ENCODE data around the gene AP2M1.
"Not testable (repeated sequence)": the region's sequence is repeated elsewhere in the genome, so short reads cannot be mapped to it uniquely, and the experiment has no call there.

Gene AP2M1

DNA sequence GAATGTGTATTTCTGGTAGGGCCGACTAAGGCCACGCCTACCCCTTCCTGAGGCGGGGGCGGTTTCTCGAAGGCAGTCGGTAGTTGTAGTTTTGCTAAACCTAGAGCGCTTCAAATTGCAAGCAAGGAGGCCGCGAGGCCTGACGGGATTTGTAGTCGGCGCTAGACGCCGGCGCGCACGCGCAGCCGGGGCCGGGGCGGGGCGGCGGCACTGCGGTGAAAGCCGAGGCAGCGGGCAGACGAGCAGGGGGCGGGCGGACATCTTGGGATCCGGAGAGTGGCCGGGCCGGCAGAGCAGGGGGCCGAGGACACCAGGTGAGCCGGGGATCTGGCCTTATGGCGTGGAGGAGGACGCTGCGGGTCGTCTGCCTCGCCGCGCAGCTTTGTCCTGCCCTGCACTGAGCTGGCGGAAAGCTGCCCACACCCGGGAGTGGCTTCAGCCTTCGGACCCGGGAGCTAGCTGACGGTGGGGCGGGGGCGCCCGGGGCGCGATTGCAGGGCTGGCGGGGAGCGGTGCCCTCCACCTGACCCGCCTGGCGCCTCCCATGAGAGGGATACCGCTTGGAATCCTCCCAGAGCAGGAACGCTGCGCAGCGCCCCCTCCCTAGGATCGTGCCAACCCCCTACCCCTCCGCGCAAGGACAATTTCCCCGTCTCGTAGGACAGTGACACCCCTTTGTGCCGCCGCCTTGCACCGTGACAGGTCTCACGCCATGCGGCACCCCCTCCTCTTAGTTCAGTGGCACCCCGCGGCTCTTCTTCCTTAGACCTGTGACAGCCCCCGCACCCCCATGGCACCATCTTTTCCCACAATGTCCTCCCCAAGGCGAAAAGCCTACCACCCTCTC is at the start of gene AP2M1:
Gene AP2M1, plus strand, starts transcription at position 210 of the 847 bp plus-strand sequence. CDS start 2,139 bp downstream, outside the sequence.
- peak; percentile 100 for DNase-seq

DNA sequence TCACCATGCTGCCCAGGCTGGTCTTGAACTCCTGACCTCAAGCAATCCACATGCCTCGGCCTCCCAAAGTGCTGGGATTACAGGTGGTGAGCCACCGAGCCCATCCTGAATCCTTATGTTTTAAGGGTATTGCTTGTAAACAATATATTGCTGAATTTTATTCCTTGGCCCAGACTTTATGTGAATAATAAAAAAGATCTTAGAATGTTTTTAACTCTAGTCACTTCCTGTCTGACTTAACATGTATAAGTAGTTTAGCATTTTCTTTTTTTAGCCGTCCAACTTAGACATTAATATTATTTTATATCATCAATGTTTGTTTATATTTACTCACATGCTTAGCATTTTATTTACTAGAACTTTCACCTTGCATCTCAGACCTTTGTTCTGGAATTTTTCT is 48.6 kb upstream of the AP2M1 start:
- no peak for DNase-seq

DNA sequence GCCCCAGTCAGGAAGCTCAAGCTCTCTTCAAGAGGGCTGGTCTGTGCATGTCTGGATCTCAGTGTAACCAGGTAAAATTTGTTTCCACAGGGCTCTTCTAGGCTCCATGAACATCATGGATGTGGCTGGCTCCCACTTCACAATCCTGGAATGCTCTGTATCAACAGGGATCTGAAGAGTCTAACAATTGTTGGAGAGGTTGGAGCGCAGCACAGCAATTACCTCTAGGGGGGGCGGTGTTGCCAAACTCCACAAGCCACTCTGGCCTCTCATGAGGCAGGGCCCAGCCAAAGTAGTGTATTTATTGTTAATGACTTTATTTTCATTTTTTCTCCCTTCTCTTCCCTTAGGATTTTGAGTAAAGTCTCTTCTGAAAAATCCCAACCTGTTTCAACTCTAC is 45.6 kb upstream of the AP2M1 start:
- peak; percentile 58 for DNase-seq

DNA sequence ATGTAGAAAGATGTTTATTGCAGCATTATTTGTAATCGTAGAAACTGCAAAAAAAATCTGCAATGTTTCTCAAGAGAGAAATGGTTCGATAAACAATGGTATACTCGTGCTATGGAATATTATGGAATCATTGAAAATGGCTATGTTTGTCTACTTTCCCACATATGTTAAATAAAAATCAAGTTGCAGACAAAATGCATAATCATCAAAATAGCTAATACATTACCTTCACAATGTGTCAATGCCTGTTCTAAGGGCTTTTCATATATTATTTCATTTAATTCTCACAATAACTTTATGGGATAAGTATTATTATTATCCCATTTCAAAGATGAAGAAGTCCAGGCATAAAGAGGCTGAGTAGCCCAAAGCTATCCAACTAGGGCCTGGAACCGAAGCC is 41.7 kb upstream of the AP2M1 start:
- DNase-seq: no peak

DNA sequence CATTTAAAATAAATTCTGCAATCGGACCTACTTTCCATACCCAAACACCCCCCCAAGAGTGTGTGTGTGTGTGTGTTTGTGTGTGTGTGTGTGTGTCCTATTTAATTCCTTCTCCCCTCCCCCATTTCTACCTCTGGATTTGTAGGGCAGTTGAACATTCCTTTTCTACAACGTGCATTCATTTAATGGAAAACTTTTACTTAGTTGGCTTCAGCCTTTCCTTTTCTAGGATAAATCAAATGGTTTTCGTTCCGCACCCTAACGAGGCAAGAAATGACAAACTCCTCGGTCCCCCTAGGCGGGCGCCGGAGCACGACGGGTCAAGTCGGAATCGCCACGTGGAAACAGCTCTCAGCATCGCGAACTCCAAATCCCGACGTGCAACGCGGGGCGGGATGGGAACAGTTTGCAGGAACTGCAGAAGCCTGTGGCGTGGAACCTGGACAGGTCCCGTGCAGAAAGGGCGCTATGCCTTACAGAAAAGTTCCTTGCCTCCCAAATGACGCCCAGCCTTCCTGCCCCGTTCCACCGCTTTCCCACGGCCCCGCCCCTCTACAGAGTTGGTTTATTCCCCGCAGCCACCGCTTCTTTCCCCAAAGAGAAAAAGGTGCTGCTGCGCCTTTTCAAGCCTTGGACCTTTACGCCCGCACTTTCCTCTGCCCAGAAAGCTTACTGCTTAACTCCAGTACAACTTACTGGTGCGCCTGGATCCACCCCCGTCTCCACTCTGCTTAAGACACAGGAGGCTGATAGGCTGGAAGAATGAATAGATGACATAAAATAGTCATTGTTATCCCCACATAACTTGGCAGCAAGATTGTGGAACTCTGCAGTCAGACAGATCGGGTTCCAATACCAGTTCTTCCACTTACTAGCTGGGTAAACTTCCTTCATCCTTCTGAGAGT is 40.6 kb upstream of the AP2M1 start:
- DNase-seq: peak; percentile 84

DNA sequence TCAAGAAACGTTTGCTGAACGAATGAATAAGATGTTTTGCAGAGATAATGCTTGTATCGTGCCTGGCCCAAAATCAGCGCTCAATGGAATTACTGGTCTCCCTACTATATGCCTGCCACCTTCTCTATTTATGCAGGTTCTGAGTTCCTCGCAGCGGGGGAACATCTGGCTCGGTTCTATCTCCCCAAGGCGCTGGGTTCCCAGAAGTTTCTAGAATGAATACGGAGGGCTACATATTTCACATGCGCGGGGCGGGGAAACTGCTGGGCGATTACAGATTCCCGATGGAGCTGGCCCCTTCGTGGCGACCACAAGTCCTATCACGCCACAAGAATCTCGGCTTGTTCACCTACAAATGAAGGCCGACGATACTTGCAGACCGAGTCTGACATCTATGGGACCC is 39.9 kb upstream of the AP2M1 start:
- peak; percentile 72 for DNase-seq

DNA sequence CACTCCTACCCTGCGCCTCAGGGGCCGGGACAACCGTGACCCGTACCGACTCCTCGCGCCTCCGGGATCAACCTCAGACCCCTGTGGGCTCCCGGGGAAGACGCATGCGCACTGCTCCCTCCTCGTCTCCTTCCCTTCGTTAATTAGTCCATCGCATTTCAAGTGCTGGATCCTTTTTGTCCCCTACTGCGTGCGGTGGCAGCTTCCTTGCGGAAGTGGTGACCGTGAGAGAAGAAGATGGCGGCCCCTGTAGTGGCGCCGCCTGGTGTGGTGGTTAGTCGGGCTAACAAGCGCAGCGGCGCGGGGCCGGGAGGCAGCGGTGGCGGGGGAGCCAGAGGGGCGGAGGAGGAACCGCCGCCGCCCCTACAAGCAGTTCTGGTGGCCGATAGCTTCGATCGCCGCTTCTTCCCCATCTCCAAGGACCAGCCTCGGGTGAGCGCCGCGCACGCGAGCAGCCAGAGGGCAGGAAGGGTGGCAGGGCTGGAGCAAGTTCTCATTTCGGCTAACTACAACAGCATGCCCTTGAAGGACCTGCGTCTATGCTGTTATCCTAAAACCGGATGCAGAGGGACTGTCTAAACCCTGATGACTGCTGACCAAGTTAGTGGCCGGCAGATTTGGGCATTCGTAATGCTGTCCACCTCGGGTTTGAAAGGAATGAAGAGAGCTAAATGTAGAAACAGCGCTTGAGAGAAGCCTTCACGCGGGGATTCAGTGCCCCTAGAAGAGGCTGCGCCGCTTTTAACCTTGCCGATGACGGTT is 39.3 kb upstream of the AP2M1 start, which contains the start of gene EIF2B5:
Gene EIF2B5, plus strand, starts transcription at position 210 of the 762 bp plus-strand sequence. Its CDS starts 28 bp downstream, at position 238.
- DNase-seq: peak; percentile 96

DNA sequence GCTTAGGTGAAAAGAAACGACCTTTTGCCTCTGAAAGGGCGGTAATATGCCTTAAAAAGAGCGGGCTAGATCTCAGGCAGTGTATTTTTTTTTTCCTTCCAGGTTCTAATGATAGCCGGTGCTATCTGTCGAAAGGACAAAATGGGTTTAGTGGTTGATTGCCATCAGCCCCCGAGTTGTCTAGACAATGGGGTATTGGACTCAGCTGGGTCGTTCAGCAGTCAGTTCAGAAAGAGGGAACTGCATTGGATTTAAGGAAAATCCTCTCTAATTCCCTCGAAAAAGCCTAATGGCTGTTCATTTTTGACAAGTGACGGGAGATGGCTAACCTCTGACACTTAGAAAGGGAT is 38.8 kb upstream of the AP2M1 start:
- no peak for DNase-seq

DNA sequence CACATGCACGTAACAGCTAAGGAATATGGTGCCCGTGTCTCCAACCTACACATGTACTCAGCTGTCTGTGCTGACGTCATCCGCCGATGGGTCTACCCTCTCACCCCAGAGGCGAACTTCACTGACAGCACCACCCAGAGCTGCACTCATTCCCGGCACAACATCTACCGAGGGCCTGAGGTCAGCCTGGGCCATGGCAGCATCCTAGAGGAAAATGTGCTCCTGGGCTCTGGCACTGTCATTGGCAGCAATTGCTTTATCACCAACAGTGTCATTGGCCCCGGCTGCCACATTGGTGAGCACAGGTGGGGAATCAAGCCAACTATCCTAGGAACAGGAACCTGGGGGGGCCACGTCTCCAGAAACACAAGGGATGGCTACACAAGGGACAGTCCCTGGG is 34.2 kb upstream of the AP2M1 start:
- no peak for DNase-seq

DNA sequence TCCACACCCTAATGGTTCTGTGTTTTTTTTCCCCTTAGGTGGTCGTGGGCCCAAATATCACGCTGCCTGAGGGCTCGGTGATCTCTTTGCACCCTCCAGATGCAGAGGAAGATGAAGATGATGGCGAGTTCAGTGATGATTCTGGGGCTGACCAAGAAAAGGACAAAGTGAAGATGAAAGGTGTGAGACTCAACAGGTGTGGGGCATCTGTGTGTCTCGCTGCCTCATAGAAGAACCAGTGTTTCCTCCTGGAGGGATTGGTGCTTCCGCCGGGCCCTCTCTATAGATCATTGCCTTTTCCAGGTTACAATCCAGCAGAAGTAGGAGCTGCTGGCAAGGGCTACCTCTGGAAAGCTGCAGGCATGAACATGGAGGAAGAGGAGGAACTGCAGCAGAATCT is 32.5 kb upstream of the AP2M1 start:
- DNase-seq: no peak

DNA sequence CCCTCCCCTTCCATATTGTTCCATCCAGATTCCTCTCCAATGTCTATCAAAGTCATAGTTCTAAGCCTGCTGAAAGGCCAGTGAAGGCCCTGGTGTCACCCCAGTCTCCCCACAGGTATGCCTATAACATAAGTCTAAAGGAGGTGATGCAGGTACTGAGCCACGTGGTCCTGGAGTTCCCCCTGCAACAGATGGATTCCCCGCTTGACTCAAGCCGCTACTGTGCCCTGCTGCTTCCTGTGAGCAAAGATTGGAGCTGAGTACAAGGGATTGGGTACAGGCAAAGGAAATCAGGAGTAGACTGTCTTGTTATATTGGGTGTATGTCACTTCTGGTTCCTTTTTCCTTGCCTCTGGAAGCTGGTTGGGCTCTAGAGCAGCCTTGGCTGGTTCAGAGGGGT is 31.3 kb upstream of the AP2M1 start:
- DNase-seq: no peak

DNA sequence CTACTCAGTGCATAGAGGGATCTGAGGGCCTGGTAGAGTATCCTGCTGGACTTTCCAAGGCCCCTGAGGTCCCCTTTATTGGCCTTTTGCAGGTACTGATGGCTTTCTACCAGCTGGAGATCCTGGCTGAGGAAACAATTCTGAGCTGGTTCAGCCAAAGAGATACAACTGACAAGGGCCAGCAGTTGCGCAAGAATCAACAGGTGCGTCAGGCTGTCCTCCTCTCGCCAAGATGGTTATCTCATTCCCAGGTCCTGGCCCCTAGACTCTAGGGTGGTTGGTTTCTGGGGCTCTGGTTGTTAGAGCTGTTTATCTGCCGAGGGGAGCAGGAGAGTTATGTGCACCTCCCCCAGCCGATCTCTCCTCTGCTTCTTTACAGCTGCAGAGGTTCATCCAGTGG is 30.1 kb upstream of the AP2M1 start:
- DNase-seq: no peak

DNA sequence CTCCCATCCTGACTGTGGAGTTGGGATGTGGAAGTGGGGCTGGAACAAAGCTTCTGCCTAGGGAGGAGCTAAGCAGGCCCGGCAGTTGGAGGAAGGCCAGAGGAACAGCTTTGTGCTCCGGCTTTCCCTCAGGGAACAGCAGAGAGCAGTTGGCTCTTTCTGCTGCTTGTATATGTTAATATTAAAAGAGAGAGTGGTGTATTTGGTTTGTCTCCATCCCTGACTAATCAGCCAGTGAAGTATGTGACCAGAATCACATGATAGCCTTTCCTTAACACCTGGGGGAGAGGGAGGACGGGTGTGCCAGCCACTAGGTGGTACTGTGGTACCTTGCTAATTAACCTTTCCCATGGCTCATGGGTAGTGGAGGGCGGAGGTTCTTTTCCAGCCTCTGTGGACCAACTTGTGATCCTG is 29.5 kb upstream of the AP2M1 start:
- DNase-seq: peak; percentile 67

DNA sequence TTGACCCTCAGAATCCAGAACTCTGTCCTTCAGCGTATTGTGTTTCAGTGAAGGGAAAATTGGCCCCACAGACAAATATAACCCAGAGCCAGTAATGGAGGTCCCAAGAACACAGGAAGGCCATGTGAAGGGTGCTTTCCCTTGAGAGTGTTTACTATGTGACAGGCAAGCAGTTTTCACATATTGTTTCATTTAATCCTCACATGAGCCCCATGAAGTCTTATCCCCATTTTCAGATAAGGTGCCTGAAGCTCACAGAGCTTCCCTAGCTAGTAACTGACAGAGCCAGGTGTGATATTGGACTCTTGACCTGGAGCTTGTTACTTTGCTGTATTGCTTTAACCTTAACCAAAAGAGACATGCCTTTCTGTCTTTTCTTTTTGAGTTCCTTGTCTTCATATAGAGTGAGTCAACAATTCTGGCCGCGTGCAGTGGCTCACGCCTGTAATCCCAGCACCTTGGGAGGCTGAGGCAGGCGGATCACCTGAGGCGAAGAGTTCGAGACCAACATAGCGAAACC is 28.8 kb upstream of the AP2M1 start:
- no peak for DNase-seq

DNA sequence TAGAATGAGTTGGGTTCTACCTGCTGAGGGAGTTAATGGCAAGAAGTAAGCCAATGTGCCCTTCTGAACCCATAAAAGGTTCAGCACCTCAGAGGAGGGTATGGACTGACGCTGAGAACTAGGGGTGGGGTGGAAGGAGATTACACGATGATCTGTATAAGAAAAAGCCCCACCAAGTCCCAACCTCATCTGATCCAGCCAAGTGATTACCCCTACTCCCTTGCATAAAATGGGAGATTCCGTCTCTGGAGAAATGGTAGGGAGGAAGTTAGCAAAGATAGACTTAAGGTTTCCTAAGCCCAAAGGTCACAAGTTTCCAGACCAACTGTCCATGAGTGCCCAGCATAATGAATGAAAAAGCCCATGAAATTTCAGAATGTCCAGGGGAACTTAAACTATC is 26.6 kb upstream of the AP2M1 start:
- no peak for DNase-seq

DNA sequence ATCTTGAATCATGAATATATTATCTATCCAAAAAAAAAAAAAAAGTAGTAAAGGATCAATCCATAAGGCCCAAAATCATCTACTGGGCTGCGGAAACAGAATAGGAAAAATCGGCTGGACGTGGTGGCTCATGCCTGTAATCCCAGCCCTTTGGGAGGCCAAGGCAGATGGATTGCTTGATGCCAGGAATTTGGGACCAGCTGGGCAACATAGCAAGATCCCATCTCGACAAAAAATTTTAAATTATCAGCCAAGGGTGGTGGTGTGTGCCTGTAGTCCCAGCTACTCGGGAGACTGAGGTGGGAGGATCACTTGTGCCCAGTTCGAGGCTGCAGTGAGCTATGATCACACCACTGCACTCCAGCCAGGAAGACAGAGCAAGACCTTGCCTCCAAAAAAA is 25.5 kb upstream of the AP2M1 start:
- no peak for DNase-seq

DNA sequence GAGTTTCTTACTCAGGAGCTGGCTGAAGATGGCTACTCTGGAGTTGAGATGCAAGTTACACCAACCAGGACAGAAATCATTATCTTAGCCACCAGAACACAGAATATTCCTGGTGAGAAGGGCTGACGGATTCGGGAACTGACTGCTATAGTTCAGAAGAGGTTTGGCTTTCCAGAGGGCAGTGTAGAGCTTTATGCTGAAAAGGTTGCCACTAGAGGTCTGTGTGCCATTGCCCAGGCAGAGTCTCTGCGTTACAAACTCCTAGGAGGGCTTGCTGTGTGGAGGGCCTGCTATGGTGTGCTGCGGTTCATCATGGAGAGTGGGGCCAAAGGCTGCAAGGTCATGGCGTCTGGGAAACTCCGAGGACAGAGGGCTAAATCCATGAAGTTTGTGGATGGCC is 24.9 kb upstream of the AP2M1 start:
- not testable (repeated sequence) for DNase-seq

DNA sequence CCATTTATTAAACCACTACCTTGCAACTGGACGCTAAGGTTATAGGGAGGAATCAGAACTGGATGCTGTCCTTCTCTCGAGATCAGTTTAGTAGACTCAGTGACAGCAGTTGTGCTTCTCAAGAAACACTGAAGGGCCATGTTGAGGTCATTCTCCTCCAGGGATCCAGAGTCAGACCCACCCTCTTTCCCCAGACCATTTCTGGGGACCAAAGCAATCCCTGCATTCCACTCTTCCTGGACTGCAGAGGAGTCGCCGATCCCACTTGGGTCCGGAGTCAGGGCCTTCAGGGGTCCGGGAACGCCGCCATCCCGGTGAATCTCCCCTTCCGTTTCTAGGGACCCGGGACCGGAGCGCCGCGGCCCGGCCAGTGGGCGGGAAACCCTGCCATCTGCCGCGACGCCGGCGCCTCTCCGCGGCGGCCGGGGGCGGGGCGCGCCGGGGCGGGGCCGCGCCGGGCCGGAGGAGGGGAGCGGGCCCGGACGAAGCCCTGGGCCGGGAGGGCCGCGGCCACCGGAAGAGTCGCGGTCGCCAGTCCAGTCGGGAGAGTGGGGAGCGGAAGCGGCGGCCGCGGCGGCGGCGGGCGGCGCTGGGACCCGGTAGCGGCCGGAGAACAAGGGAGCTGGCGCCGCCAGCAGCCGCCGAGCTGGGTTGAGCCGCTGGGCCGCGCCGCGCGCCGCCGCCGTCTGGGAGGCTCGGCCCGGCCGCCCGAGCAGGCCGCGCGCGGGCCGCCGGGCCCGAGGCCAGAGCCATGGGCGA is 19.6 kb upstream of the AP2M1 start, which contains the start of gene DVL3:
Gene DVL3, plus strand, starts transcription at position 493 of the 759 bp plus-strand sequence. Its CDS starts 259 bp downstream, at position 752.
- DNase-seq: peak; percentile 73

DNA sequence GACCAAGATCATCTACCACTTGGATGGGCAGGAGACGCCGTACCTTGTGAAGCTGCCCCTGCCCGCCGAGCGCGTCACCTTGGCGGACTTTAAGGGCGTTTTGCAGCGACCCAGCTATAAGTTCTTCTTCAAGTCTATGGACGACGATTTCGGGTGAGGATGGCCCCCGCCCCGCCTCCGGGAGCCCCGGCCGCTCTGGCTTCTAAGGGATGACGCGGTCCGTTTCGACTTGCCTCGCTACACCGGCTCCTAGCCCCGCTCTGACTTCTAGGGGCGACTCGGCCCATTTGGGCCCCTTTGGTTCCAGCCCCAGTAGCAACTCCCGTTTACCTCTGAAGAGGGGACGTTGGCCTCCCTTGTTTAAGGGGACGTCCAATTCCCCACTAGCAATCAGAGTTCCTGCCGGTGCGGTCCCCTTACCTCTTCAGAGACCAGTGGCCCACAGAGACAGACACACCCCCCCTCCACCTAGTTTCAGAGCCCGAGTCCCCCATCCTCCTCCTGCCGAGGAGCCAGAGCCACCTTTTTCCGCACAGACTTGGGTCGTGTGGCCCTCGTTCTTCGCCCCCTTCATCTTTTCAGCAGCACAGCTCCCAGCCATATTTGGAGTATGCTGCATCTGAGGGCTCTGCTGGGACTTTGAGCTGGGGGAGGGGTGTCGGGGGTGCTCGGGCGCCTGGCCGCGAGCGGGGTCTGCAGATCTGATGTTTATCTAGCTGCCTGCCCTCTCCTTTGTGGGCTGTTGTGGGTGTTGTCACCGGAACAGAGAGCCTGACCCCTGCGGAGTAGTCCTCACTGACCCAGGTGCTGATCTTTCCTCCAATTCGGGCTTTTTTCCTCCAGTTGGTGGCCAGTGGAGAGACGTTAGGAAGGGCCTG is 18.8 kb upstream of the AP2M1 start:
- peak; percentile 40 for DNase-seq

DNA sequence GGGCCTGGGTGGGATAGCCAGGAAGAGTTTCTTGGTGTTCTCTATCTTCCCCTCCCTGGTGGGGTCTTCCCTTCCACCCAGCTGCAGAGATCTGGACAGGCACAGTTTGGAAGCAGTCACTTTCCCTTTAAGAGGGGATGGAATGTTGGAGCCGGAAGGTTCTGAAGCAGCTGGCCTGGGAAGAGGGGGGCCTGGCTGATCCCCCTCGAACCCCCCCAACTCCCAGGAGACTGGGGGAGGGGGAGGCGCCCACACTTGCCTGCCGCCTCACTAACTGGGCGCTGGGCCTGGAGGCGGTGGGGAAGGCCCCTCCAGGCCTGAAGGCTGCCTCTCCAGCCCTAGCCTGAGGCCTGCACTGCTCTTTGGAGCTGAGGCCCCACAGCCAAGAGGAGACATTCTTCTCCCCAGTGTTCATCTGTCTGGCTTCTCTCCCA is 18.1 kb upstream of the AP2M1 start:
- DNase-seq: peak; percentile 19

DNA sequence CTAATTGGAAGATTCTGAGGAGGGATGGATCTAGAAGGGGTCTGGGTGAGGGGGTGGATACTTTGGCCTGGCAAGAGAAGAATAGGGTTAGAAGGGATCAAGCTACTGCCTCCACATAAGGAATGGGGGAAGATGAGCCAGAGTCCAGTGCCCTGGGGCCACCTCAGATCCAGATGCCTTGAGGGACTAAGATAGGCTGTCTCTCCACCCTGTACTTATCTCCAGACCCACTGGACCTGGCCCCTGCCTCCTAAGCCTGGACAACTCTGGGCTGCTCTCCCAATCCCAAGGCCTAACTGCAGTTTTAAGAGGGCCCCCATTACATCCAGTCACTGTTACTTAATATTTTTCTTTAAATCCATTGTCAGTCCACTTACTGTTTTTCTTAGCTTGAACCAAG is 17.4 kb upstream of the AP2M1 start:
- DNase-seq: no peak

Data from NCI-H345 (cell line).